Measurements from ENCODE around the gene BBC3.
"Not testable (repeated sequence)": the region's sequence is repeated elsewhere in the genome, so short reads cannot be mapped to it uniquely, and the experiment has no call there.

The BBC3 gene, protein sequence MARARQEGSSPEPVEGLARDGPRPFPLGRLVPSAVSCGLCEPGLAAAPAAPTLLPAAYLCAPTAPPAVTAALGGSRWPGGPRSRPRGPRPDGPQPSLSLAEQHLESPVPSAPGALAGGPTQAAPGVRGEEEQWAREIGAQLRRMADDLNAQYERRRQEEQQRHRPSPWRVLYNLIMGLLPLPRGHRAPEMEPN

DNA sequence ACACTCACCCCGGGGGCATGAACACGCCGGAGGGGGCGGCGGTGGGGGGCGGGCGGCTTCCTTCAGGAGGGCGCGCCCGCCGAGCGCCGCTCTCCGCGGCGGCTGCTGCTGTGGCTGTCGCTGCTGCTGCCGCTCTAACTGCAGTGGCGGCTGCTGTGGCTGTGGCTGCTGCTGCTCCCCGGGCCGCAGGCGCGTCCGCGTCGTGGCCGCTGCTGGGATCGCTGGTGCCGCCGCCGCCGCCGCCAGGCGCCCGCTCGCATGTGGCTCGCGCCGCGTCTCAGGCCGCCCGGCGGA, at the start of gene BBC3:
Gene BBC3 (minus strand): TSS at position 279 of the 294 bp plus-strand sequence. CDS start 2,768 bp downstream, outside the sequence.
- DNase-seq (ENCODE audit: low read depth), result no peak

DNA sequence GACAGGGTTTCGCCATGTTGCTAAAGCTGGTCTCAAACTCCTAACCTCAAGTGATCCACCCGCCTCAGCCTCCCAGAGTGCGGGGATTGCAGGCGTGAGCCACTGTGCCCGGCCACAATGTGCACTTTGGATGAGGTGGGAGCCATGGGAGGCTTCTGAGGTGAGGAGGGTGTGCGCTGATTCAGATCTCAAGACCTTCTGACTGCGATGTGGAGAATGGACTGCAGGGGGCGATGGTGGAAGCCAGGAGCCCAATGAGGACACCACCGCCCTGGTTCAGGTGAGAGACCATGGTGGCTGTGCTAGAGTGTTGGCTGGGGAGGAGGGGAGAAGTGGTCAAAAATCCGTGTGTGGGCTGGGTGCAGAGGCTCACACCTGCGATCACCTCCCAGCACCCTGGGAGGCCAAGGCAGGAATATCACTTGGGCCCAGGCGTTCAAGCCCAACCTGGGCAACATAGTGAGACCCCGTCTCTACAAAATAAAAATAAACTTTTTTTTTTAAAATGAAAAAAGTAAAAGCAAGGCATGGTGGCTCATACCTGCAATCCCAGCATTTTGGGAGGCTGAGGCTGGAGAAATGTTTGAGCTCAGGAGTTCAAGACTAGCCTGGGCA, 49.3 kb upstream of the BBC3 start:
- no peak for DNase-seq (ENCODE audit: low read depth)

DNA sequence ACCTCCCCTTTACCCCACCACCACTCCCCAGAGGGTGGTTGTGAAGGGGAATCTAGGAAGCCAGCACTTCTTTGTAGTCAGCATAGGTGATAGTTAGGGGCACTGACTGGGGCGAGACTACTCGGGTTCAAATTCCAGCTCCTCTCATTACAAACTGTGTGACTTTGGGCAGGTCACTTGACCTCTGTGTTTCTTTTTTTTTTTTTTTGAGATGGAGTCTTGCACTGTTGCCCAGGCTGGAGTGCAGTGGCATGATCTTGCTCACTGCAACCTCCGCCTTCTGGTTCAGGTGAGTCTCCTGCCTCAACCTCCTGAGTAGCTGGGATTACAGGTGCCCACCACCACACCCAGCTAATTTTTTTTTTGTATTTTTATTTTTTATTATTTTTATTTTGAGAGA, 45.5 kb upstream of the BBC3 start:
- not testable (repeated sequence) for DNase-seq (ENCODE audit: low read depth)

DNA sequence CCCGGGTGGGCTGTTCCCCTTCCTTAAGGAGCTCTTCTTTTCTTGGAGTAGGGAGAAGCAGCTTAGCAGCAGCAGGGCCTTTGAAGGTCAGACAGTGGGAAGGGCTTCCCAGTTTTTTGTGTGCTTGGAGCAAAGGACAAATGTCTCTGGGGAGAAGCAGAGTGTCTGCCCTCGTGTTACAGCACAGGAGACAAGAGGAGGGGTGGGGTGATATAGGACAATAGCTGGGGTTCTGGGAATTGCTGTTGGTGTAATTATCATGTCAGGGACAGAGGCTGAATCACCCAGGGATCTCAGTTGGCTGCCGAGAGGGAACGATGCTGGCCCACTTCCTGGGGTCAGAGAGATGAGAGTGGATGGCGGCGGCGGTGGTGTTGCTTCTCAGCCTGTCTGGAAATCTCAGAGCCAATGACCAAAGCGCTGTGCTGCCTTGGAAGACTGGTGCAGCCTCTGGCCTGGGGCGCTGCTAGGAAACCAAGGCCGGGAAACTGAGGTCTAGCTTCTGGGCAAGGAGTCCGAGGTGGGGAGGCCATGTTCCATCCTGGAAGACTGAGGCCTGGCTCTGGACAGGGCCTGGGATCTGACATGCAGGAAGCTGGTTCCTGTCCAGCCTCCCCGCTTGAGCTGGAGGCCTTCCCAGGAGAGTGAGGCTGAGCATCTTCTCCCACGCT, 44.9 kb upstream of the BBC3 start:
- DNase-seq (ENCODE audit: low read depth), result no peak

DNA sequence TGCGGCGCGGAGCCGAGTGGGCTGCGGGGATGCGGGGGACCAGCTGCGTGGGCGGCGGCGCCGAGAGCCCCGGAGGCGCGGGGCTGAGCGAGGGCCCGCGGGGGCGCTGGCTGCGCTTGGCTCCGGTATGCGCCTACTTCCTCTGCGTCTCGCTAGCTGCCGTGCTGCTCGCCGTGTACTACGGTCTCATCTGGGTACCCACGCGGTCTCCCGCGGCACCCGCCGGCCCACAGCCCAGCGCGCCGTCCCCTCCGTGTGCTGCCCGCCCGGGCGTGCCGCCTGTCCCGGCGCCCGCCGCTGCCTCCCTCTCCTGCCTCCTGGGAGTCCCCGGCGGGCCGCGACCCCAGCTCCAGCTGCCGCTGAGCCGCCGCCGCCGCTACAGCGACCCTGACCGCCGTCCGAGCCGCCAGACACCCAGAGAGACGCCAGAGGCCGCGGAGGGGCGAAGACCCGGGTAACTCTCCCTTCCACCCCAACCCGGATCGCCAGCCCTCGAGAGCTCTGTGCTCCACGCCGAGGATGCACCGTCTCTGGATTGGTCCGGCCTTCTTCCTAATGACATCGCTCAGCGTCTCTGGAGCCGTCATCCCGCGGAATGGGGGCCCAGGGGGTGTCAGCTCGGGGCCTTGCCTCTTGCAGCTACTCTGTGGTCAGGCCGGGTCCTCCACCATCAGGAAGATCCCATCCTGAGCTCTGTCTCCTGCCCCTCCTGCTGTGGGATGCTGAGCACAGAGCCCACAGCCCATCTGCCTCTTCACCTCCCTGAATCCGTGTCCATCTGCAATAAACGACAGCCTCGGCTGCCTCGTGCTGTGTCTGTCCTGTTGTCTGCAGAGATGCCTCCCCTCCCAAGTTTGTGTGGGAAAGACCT, 44.1 kb upstream of the BBC3 start:
- DNase-seq (ENCODE audit: low read depth), result no peak

DNA sequence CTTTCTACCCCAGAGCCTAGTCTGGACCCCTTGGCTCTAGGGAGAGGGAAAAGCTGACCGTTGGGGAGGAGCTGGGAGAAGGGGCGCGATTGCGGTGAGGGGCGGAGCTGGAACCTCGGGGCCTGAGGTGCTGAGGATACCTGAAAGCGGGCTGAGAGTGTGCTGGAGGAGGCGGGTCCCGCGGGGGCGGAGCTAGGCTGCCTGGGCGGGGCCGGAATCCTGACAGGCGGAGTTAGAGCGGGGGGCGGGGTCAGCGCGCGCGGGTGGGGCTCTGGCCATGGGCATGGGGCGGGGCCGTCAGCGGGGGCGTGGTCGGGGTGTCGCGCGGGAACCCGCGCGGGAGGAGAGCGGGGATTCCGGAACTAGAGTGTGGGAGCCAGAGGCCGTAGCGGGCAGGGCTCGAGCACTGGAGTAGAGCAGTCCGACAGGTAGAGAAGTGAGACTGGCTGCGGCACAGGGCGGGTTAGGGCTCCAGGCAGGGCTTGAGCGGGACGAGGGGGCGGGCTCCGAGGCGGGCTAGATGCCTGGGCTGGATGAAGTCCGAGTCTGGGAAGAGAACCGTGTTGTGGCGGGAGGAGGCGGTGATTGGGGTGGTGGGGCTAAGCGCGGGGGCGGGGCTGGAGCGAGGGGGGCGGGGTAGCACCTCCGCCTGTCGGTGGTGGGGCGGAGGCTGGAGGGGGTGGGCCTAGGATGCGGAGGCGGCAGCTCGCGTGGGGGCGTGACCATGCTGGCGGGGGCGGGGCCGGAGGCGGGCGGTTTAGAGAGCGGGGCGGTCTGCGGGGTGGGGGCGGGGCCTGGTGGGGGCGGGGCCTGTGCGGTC, 43.3 kb upstream of the BBC3 start, which contains the start of gene INAFM1:
Gene INAFM1 (plus strand): TSS at position 815 of the 820 bp plus-strand sequence. CDS start 35 bp downstream, outside the sequence.
- peak; percentile 76 for DNase-seq (ENCODE audit: low read depth)

DNA sequence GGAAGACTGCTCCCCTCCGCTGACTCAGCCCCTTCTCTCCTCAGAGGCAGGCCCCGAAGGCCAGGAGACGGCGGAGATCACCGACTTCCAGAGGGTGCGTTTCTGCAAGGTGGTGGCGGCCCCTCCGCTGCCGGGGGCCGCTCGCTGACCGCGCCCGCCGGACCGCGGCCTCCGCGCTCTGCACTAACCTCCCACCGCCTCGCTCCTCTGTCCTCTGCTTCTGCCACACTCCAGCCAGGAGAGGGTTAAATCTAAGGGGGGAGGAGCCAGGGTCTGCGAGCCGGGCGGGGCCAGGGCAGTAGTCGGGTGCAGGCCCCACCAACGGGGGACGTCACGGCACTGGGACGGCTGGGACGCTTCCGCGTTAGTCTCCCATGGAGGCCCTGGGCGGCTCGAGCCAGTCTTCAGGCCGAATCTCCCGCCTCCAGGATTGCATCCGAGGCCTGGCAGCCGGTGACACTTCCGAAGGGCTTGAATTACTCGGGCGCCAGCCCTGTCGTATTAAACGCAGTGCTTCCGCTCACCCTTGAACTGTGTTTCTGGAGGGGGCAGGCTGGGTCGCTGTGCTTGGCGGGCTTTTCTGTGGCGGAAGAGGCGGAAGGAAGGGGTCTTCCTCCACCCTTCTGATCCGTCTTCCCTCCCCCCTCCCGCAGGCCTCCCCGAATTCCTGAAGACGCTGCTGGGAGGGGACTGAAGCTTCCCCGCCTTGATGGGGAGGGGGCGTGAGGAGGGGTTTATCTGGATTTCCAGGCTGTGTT, 42.5 kb upstream of the BBC3 start:
- peak; percentile 85 for DNase-seq (ENCODE audit: low read depth)

DNA sequence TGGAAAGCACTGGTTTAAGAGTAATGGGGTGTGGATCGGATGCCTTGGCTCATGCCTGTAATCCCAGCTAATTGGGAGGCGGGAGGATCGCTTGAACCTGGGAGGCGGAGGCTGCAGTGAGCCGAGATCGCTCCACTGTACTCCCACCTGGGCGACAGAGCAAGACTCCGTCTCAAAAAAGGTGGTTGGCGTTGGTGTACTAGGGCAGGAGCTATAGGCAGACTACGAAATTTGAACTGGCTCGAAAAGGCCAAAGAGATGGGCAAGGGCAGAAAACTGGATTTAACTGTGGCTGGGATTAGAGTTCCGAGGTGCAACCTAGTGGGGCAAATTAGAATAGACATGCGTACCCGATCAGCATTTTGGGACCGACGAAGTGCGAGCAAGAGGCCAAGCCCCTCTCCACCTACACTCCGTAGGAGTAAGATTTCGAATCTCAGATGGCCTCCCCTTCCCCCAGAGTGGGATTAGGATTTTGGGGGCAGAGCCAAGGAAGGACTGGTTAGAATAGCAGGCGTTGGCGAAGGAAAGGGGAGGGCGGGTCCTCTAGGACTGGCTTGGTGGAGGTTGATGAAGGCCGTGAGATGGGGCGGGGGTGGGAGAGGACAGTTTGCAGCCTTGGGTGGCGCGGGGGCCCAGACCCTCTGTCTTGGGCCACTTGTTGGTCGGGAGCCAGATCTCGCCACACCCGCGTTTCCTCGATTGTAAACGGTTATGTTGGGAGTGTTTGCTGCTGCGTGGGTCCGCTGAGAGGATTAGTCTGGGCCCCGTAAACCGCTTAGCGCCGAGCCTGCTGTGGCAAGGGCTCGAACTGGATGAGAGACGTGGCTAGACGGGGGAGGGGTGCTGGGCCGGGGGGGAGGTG, 41.7 kb upstream of the BBC3 start:
- no peak for DNase-seq (ENCODE audit: low read depth)

DNA sequence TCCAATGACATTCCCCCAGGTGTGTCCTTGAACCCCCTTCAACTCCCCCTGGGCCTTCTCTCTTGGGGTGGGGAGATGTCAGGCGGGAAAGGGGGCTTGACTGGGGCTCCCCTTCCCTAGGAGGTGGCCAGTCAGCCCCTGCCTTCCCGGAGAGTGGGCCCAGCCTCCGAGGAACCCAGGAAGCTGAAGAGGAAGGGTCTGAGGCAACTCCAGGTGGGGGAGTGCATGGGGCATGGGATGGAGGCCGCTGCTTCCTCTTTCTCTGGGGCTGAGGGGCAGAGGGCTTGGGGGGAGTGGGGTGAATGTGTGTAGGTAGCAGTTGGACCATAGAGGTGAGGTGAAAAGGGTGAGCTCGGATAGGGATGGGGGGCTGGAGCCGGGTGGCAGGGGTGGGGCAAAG, 41.0 kb upstream of the BBC3 start:
- DNase-seq (ENCODE audit: low read depth), result no peak

DNA sequence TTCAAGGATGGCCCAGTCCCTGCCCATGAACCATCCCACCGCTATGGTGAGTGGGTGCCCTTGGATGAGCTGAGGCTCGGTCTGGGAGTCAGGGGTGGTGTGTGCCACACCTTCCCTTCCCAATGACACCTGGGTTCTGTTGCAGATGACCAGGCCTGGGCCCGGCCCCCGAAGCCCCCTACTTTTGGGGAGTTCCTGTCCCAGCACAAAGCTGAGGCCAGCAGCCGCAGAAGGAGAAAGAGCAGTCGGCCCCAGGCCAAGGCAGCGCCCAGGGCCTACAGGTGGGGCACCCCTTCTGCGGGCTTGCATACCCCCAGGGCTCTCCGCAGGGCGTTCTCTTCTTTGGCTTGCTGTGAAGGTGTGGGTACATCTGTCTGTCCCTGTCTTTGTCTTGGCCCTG, 39.4 kb upstream of the BBC3 start:
- DNase-seq (ENCODE audit: low read depth), result no peak

DNA sequence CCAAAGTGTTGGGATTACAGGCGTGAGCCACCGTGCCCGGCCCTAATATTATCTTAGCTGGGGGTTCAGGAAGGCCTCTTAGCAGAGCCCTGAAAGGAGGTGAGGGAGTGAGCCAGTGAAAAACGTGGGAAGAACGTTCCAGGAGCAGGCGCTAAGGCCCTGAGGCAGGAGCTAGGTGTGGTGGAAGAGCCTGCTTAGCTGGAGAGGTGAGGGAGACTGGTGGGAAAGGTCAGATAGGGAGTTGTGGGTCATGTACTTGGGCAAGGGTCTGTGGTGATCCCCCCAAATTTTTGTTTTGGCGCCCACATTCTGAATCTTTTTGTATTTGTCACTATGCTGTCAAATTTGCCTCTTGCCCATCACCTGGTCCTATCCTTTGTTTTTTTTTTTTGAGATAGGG, 38.6 kb upstream of the BBC3 start:
- DNase-seq (ENCODE audit: low read depth), result no peak

DNA sequence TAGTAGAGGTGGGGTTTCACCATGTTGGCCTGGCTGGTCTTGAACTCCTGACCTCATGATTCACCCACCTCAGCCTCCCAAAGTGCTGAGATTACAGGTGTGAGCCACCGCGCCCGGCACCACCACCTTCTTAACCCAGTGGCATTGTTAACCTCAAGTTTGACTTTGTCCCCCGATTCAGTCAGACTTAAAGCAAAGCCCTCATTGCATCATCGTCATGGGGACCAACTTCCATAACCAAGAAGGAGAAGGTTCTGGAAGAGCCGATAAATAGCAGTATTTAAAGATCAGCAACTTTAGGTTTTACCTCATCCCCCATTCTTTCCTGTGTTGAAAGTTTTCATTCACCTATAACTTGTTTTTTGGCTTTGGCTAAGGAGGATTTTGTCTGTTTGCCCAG, 37.0 kb upstream of the BBC3 start:
- no peak for DNase-seq (ENCODE audit: low read depth)

DNA sequence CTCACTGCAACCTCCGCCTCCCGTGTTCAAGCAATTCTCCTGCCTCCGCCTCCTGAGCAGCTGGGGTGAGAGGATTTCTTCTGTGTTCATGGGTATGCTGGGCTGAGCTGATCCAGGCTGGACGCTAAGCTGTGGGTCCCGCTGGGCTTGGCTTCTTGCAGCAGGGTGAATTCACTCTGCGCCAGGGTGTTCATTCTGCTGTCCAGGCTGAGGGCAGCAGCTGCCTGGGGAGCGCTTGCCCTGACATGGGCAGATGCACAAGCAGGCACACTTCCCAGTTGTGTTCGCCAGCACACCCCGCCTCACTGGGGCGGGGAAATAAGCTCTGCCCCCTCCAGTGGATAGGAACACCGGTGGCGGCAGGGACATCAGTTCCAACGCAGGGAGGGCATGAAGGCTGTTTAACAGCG, 36.4 kb upstream of the BBC3 start:
- DNase-seq (ENCODE audit: low read depth), result no peak

DNA sequence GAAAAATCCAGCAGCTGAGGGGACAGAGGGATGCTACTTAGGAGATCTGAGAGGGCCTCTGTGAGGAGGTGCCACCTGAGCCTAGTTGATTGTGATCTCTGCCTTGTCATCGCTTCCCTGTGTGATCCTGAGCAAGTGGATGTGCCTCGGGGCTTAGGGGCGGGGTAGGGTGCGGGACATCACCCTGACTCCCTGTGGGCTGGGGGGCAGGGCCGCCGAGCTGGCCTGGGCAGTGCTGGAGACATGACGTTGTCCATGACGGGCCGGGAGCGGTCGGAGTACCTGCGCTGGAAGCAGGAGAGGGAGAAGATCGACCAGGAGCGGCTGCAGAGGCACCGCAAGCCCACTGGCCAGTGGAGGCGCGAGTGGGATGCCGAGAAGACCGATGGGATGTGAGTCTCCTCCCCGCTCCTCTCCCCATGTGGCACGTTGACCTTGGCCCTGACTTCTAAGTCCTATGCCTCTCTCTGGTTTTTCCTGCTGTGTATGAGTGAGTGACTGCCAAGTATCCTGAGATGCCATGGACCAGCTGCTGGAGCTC, 35.5 kb upstream of the BBC3 start:
- no peak for DNase-seq (ENCODE audit: low read depth)

DNA sequence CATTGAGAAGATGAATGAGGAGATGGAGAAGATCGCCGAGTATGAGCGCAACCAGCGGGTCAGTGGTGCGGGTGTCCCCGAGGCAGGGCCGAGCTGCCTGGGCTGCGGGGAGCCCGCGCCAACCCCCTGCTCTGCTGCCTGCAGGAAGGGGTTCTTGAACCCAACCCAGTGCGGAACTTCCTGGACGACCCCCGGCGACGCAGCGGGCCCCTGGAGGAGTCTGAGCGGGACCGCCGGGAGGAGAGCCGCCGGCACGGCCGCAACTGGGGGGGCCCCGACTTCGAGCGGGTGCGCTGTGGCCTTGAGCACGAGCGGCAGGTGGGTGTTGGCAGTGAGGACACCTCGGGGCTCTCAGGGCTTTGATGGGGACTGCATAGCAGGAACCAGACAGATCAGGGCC, 33.6 kb upstream of the BBC3 start:
- no peak for DNase-seq (ENCODE audit: low read depth)

DNA sequence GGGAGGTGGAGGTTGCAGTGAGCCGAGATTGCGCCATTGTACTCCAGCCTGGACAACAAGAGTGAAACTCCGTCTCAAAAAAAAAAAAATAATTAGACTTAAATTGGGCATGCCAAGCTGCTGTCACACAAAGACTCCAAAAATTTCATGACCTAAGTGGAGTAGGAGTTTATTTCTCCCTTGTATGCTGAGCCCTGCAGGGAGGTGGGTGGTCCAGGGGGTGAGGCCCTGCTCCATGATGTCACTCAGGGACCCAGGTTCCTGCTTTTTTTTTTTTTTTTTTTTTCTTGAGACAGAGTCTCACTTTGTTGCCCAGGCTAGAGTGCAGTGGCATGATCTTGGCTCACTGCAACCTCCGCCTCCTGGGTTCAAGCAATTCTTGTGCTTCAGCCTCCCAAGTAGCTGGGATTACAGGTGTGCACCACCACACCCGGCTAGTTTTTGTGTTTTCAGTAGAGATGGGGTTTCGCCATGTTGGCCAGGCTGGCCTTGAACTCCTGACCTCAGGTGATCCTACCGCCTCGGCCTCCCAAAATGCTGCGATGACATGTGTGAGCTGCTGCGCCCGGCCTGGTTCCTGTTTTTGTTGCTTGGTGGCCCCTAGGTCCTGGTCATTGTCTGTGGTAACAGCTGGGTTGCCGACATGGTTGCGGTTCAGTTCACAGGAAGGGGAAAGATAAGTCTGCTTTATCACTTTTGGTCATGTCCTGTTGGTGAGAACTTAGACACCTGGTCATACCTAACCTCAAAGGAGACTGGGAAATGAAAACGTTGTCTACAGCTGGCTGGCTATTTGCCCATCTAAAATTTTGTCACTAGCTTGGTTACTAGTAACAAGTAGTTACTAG, 31.2 kb upstream of the BBC3 start:
- not testable (repeated sequence) for DNase-seq (ENCODE audit: low read depth)

DNA sequence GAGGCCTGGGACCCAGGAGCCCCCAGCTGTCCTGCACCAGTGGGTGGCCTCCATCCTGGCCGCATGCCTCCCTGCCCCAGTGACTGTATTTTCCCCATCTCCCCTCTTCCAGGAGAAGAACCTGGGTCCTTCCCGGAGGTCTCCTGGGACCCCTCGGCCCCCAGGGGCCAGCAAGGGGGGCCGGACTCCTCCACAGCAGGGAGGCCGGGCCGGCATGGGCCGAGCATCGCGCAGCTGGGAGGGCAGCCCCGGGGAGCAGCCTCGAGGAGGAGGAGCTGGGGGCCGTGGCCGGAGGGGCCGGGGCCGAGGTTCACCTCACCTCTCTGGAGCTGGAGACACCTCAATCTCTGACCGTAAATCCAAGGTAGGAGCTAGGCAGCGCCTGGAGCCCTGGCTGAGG, 29.5 kb upstream of the BBC3 start:
- DNase-seq (ENCODE audit: low read depth), result no peak

DNA sequence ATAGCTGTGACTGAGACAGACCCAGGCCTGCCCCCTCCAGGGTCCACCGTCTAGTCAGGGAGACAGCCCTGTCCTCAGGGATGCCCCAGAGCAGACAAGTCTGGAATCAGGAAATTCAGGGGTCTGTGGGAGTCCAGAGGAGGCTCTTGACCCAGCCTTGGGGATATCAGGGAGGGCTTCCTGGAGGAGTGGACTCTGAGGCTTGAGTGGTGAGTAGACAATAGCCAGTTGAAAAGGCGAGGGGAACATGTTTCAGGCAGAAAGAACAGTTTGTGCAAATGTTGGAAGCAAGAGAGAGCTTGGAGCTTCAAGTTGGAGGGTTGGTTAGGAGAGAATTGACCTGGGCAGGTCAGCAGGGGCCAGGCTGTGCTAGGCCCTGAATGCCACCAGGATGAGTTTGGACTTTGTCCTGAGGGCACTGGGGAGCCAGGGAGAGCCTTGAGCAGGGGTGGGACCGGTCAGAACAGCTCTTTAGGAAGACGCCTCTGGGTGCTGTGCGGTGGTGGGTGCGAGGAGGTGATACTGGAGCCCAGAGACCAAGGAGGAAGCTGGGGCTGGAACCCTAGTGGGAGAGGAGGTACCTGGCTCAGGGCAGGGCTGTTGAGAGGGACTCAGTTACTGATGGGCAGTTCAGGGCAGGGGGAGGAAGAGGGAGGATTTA, 28.0 kb upstream of the BBC3 start:
- no peak for DNase-seq (ENCODE audit: low read depth)

Measured in stromal cell of bone marrow (primary cell).